Immature natural killer cell (primary cell): ENCODE measurements around the gene ZNF219. TPM values are rescaled to one million over a fixed set of nuclear protein-coding genes. Genes with fewer than 3 reads are reported as not detected.
"Not testable (repeated sequence)": the region's sequence is repeated elsewhere in the genome, so short reads cannot be mapped to it uniquely, and the experiment has no call there.

Source experiments
- DNase-seq, 3 donors: peaks; one replicate each; pipeline ENCODE4 v3.0.0; 2022; ENCODE audit warnings: mixed read lengths in 1 of 3
- H3K27ac Mint-ChIP-seq, 6 donors: one replicate each; pipeline ENCODE4 v1.8.0; 2020; ENCODE audit warnings: mixed read lengths in 6 of 6, mild to moderate bottlenecking in 5 of 6, inconsistent platforms in 4 of 6, moderate library complexity in 3 of 6
- H3K27me3 Mint-ChIP-seq, 3 donors: one replicate each; pipeline ENCODE4 v1.8.0; 2020 to 2021; ENCODE audit warnings: low read depth in 3 of 3, mild to moderate bottlenecking in 3 of 3, mixed read lengths in 3 of 3, moderate library complexity in 3 of 3, inconsistent platforms in 1 of 3
- H3K36me3 Mint-ChIP-seq, 3 donors: one replicate each; pipeline ENCODE4 v1.8.0; 2020; ENCODE audit warnings: mixed read lengths in 3 of 3, inconsistent platforms in 2 of 3, mild to moderate bottlenecking in 2 of 3
- H3K4me1 Mint-ChIP-seq, 2 donors: one replicate each; pipeline ENCODE4 v1.8.0; 2020; ENCODE audit warnings: inconsistent platforms in 2 of 2, mild to moderate bottlenecking in 2 of 2, mixed read lengths in 2 of 2, moderate library complexity in 1 of 2
- H3K4me3 Mint-ChIP-seq, 5 donors: one replicate each; pipeline ENCODE4 v1.8.0; 2020; ENCODE audit warnings: mild to moderate bottlenecking in 5 of 5, mixed read lengths in 5 of 5, inconsistent platforms in 3 of 5, moderate library complexity in 3 of 5
- H3K9me3 Mint-ChIP-seq, 6 donors: one replicate each; pipeline ENCODE4 v1.8.0; 2020; ENCODE audit warnings: mild to moderate bottlenecking in 6 of 6, mixed read lengths in 6 of 6, inconsistent platforms in 4 of 6, moderate library complexity in 3 of 6
- polyA plus RNA-seq, 3 donors: library from polyadenylated mRNA; unstranded; fragments of 300-500 nt; fragmentation: Illumina TruSeq; gene quantifications; one replicate each; pipeline ENCODE4 v1.2.3, GENCODE V29; 2021

ZNF219 gene
- polyA plus RNA-seq, 3 donors from 2014 or later: 0.88 to 3.3 (median 1.8) TPM

DNA sequence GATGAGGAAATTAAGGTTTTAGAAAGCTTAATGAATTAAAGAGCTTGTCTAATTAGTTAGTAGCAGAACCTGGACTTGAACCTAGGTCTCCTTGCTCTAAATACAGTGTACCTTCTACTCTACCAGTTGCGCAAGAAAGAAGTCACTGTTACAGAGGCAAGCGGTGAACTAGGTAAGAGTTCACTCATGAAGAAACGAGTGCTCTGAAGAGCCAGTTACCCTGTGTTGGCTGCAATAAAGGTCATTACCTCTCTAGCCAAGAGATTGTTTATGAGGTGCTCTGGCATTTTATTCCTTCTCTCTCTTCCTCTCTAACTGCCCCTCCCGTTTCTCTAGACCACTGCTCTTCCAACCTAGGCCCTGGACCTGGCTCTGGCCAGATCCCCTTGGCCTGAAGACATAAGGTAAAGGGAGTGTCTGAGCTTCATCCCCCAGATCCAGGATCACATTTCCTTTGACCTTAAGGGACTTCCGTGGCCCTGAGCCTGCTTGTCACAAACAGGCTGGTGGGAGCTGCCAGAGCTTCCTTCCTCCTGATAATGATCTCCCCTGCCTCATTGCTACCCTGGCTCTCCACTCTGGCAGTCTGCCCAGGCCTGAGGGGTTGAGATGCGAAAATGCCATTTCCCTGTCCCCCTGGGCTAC, 54.4 kb downstream of the ZNF219 start:
- no peak for DNase-seq
- Mint-ChIP-seq H3K4me1 (no peaks in the 10 kb centered on the region), H3K9me3 (no peaks in the 10 kb centered on the region), H3K4me3 (no peak overlapping the region), H3K27me3 (peaks cover 4 to 6% (median 5%) of the 10 kb centered on the region in 3 donors), H3K27ac (no peak overlapping the region), H3K36me3 (no peaks in the 10 kb centered on the region)

DNA sequence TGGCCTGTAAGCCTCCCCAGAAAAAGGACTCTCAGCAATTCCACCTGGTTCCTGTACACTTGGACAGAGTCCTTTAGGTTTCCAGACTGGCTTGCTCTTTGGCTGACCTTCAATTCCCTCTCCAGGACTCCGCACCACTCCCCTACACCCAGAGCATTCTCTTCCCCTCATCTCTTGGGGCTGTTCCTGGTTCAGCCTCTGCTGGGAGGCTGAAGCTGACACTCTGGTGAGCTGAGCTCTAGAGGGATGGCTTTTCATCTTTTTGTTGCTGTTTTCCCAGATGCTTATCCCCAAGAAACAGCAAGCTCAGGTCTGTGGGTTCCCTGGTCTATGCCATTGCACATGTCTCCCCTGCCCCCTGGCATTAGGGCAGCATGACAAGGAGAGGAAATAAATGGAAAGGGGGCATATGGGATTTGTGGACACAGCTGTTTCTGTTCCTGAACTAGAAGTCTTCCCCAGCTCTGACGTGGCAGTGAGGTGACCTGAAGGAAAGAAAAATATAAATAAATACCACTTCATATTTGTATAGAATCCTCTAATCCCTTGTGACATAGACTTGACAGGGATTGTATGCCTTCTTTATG, 55.0 kb downstream of the ZNF219 start:
- Mint-ChIP-seq H3K27ac (peak overlapping the region in 1 of 6 donors; percentile 26), H3K4me1 (no peaks in the 10 kb centered on the region), H3K36me3 (no peaks in the 10 kb centered on the region), H3K9me3 (no peaks in the 10 kb centered on the region), H3K27me3 (peaks cover 4 to 6% (median 5%) of the 10 kb centered on the region in 3 donors), H3K4me3 (no peak overlapping the region)
- no peak for DNase-seq

DNA sequence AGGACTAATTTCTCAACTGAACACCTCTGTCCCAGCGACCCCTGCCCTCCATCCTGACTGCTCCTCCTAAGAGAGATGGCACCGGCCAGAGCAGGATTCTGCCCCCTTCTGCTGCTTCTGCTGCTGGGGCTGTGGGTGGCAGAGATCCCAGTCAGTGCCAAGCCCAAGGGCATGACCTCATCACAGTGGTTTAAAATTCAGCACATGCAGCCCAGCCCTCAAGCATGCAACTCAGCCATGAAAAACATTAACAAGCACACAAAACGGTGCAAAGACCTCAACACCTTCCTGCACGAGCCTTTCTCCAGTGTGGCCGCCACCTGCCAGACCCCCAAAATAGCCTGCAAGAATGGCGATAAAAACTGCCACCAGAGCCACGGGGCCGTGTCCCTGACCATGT, 55.5 kb downstream of the ZNF219 start:
- Mint-ChIP-seq H3K36me3 (no peaks in the 10 kb centered on the region), H3K4me3 (no peak overlapping the region), H3K9me3 (no peaks in the 10 kb centered on the region), H3K27ac (no peak overlapping the region), H3K27me3 (peaks cover 4 to 6% (median 5%) of the 10 kb centered on the region in 3 donors), H3K4me1 (no peaks in the 10 kb centered on the region)
- DNase-seq: no peak

DNA sequence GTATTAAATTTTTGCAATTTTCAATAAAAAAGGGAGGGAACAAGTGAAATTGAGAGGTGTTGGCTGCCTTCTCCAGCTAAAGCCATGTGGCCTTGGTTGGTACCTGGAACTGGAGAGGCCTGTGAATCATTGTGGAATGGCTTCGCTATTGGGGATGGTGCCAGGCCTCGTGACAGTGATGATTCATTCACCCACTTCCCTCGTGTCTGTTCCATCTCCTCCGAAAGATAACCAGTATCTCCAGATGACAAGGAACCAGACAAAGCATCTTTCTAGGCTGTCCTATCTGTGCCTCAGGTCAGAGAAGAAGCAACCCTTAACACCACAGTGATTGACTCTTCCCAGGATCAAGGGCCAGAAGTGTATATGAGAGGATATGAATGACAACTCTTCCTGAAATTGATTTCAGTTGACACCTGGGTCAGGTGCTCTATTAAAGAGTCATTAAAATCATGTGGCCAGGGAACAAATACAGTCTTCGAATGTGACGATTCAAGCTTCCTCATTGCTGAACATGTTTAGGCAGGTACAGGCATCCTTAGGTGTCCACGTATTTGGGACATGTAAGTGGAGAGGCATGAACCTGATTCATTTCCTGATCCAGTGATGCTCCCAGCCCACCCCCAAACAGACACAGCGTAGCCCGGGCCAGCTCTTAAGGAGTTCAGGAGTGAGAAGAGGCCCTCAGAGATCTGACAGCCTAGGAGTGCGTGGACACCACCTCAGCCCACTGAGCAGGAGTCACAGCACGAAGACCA, 56.6 kb downstream of the ZNF219 start, which contains the start of gene RNASE7:
Gene RNASE7 (plus strand): TSS at position 687 of the 758 bp plus-strand sequence. CDS start 631 bp downstream, outside the sequence.
- no peak for DNase-seq
- no peak within 1 kb of the TSS for H3K4me3 Mint-ChIP-seq
- peaks cover 4 to 7% (median 5%) of the 10 kb centered on the region in 3 donors for H3K27me3 Mint-ChIP-seq
- no peak within 1 kb of the TSS for H3K27ac Mint-ChIP-seq
- no peaks in the 10 kb centered on the region for H3K4me1 Mint-ChIP-seq
- H3K9me3 Mint-ChIP-seq: no peaks in the 10 kb centered on the region
- H3K36me3 Mint-ChIP-seq: no peaks in the 10 kb centered on the region

DNA sequence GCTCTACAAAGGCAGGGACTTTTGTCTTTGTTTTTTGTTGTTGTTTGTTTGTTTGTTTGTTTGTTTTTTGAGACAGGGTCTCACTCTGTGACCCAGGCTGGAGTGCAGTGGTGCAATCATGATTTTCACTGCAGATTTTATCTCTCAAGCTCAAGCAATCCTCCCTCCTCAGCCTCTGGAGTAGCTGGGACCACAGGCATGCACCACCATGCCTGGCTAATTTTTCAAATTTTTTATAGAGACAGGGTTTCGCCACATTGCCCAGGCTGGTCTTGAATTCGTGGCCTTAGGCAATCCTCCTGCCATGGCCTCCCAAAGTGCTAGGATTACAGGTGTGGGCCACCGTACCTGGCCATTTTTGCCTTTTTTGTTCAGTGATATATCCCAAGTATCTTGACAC, 57.5 kb downstream of the ZNF219 start:
- not testable (repeated sequence) for DNase-seq, H3K27me3 Mint-ChIP-seq, H3K9me3 Mint-ChIP-seq

DNA sequence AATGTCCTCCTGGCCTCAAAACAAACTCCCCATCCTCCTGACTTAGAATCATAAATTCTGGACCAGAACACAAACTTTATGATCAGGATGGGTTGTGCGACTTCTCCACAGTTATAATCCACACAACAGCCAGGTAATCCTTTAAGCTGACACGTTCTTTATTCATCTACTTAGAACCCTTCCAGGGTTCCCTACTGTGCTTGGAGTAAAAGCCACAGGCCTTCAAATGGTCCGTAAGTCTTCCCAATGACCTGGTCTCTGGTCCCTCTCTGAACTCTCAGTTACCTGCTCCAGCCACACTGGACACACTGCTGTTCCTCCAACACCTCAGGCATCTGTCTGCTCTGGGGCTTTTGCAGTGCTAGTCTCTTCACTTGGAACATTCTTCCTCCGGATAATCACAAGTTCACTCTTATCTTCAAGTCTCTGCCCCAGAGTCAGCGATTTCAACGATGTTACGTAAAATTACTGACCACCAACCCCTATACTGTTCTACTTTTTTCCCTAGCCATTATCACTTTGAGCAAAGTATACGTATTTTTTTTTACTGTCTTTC, 58.0 kb downstream of the ZNF219 start:
- H3K9me3 Mint-ChIP-seq: no peaks in the 10 kb centered on the region
- H3K4me3 Mint-ChIP-seq: no peak overlapping the region
- H3K4me1 Mint-ChIP-seq: no peaks in the 10 kb centered on the region
- peaks cover 5 to 8% (median 6%) of the 10 kb centered on the region in 3 donors for H3K27me3 Mint-ChIP-seq
- peak overlapping the region in 1 of 6 donors; percentile 38 for H3K27ac Mint-ChIP-seq
- no peak for DNase-seq
- H3K36me3 Mint-ChIP-seq: no peaks in the 10 kb centered on the region

More for the DNA sequence above, 57.5 kb downstream of the ZNF219 start:
- H3K4me1 Mint-ChIP-seq, H3K27ac Mint-ChIP-seq, H3K36me3 Mint-ChIP-seq, H3K4me3 Mint-ChIP-seq: not testable (repeated sequence)

Other genes with a start within 250 kb of the ZNF219 start
- not detected for gene RNASE3, start 207.3 kb downstream of the ZNF219 start, polyA plus RNA-seq
- gene RNASE2, start 143.2 kb downstream of the ZNF219 start, polyA plus RNA-seq: 1 to 10 TPM in 2 of 3 donors, not detected in 1; 2.0 to 4.1 TPM
- gene METTL17, start 108.7 kb downstream of the ZNF219 start, polyA plus RNA-seq: 10 to 100 TPM; 30.4 to 39.6 (median 32.1) TPM
- not detected for gene SLC39A2, start 99.4 kb downstream of the ZNF219 start, polyA plus RNA-seq
- gene NDRG2, start 73.6 kb downstream of the ZNF219 start, polyA plus RNA-seq: 10 to 100 TPM; 10.9 to 40.0 (median 19.9) TPM
- gene TPPP2, start 68.4 kb downstream of the ZNF219 start, polyA plus RNA-seq: not detected
- gene RNASE13, start 63.8 kb downstream of the ZNF219 start, polyA plus RNA-seq: not detected
- not detected for gene RNASE7, start 56.3 kb downstream of the ZNF219 start, polyA plus RNA-seq
- not detected for gene RNASE8, start 40.8 kb downstream of the ZNF219 start, polyA plus RNA-seq
- under 1 TPM in 2 of 3 donors, not detected in 1; 0.23 to 0.35 TPM for gene ARHGEF40, start 28.4 kb downstream of the ZNF219 start, polyA plus RNA-seq
- gene TMEM253, start 2.4 kb upstream of the ZNF219 start, polyA plus RNA-seq: not detected
- not detected for gene OR5AU1, start 57.4 kb upstream of the ZNF219 start, polyA plus RNA-seq
- gene HNRNPC, start 170.8 kb upstream of the ZNF219 start, polyA plus RNA-seq: 100 to 1,000 TPM; 622 to 879 (median 758) TPM
- 1 to 10 TPM in 1 of 3 donors, under 1 TPM in 1, not detected in 1; 0.15 to 1.9 TPM for gene RPGRIP1, start 181.4 kb upstream of the ZNF219 start, polyA plus RNA-seq